ENCODE results near the gene LOXHD1.

LOXHD1 gene

GRCh38 chr18:46676182-46676835 lies 19.3 kb upstream of the LOXHD1 start:
- no peak for DNase-seq (ENCODE audit: low spot score)

GRCh38 chr18:46675112-46675511 lies 18.1 kb upstream of the LOXHD1 start:
- DNase-seq (ENCODE audit: low spot score), result no peak

GRCh38 chr18:46672062-46672970 lies 15.3 kb upstream of the LOXHD1 start:
- no peak for DNase-seq (ENCODE audit: low spot score)

GRCh38 chr18:46668694-46669093 lies 11.7 kb upstream of the LOXHD1 start:
- DNase-seq (ENCODE audit: low spot score), result no peak

GRCh38 chr18:46668135-46668534 lies 11.1 kb upstream of the LOXHD1 start:
- DNase-seq (ENCODE audit: low spot score), result no peak

- no peak for DNase-seq (ENCODE audit: low spot score)
Measured at GRCh38 chr18:46663539-46663938, 6.5 kb upstream of the LOXHD1 start.

GRCh38 chr18:46660957-46661749 lies 4.1 kb upstream of the LOXHD1 start:
- DNase-seq (ENCODE audit: low spot score), result peak; percentile 74

GRCh38 chr18:46659484-46659883 lies 2.5 kb upstream of the LOXHD1 start:
- no peak for DNase-seq (ENCODE audit: low spot score)

- no peak for DNase-seq (ENCODE audit: low spot score)
Measured at GRCh38 chr18:46656326-46657114, 500 bp downstream of the LOXHD1 start.

GRCh38 chr18:46652372-46652771 lies 4.6 kb downstream of the LOXHD1 start:
- DNase-seq (ENCODE audit: low spot score), result no peak

GRCh38 chr18:46650681-46651080 lies 6.3 kb downstream of the LOXHD1 start:
- no peak for DNase-seq (ENCODE audit: low spot score)

- DNase-seq (ENCODE audit: low spot score), result no peak
Measured at GRCh38 chr18:46649071-46649862, 7.8 kb downstream of the LOXHD1 start.

- no peak for DNase-seq (ENCODE audit: low spot score)
Measured at GRCh38 chr18:46646468-46646867, 10.6 kb downstream of the LOXHD1 start.

- DNase-seq (ENCODE audit: low spot score), result no peak
Measured at GRCh38 chr18:46642561-46642960, 14.5 kb downstream of the LOXHD1 start.

- no peak for DNase-seq (ENCODE audit: low spot score)
Measured at GRCh38 chr18:46641917-46642316, 15.1 kb downstream of the LOXHD1 start.

- DNase-seq (ENCODE audit: low spot score), result no peak
Measured at GRCh38 chr18:46639386-46639785, 17.6 kb downstream of the LOXHD1 start.

GRCh38 chr18:46636040-46636630 lies 20.9 kb downstream of the LOXHD1 start:
- peak; percentile 10 for DNase-seq (ENCODE audit: low spot score)

- DNase-seq (ENCODE audit: low spot score), result peak; percentile 24
Measured at GRCh38 chr18:46632401-46633071, 24.5 kb downstream of the LOXHD1 start.

- DNase-seq (ENCODE audit: low spot score), result no peak
Measured at GRCh38 chr18:46630991-46631390, 26.0 kb downstream of the LOXHD1 start.

- no peak for DNase-seq (ENCODE audit: low spot score)
Measured at GRCh38 chr18:46630160-46630559, 26.9 kb downstream of the LOXHD1 start.

Data from ecto neural progenitor cell (in vitro differentiated cells).